ENCODE results near the gene POLR3F. TPM values are rescaled to one million over a fixed set of nuclear protein-coding genes. Genes with fewer than 3 reads are reported as not detected.

The POLR3F gene
- total RNA-seq, 1 donor from 2014 or later, result 8.1 TPM

DNA sequence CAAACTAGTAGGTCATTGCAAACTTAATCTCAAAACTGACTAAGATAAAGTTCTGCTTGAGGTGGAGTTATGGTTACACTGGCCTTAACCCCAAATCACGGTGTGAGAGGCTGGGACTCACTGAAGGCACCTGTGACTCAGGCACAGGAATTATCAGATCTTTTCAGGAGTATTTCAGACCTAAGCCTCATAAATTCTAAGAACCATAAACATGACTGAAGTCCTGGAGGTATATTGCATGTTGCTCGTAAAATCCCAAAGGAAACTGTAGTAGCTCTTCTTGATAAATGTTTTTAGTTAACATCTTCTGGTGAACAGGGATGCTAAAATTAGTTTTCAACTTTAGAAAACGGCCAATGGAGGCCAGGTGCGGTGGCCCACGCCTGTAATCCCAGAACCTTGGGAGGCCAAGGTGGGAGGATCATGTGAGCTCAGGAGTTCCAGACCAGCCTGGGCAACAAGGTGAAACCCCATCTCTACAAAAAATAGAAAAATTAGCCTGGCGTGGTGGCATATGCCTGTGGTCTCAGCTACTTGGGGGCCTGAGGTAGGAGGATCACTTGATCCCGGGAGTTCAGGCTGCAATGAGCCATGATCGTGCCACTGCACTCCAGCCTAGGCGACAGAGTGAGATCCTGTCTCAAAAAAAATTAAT lies 36.9 kb upstream of the POLR3F start:
- no peak overlapping the region for H3K4me3 ChIP-seq
- DNase-seq (ENCODE audit: extremely low spot score in 2 of 2), result no peak
- no peaks in the 10 kb centered on the region for H3K4me1 ChIP-seq
- no peaks in the 10 kb centered on the region for H3K9me3 ChIP-seq
- no peaks in the 10 kb centered on the region for H3K27me3 ChIP-seq
- intact Hi-C loops (cut with DNase I), result no loop called here
- TF ChIP-seq CTCF (IDR thresholded peaks at IDR 0.05), result no peak
- TF ChIP-seq POLR2AphosphoS5 (IDR thresholded peaks at IDR 0.05; ENCODE audit: insufficient read depth in 1 of 2, low read depth in 1 of 2), result no peak
- TF ChIP-seq POLR2A (IDR thresholded peaks at IDR 0.05), result no peak
- no peaks in the 10 kb centered on the region for H3K36me3 ChIP-seq
- H3K27ac ChIP-seq, result no peak overlapping the region

GRCh38 chr20:18431206-18431605 lies 36.0 kb upstream of the POLR3F start:
- no peaks in the 10 kb centered on the region for H3K27me3 ChIP-seq

DNA sequence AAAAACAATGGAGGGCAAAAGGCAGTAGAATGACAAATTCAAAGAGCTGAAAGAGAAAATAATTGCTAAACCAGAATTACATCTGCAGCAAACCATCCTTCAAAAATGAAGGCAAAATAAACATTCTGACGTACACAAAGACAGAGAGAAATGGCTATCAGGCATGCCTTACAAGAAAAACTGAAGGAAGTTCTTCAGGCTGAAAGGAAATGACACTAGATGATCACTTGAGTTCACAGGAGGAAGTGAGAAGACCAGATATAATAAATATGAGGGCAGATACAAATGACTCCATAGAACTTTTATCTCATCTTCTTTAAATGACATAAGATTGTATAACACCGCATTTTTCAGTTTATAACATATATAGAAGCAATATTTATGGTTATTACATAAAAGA lies 30.3 kb upstream of the POLR3F start:
- H3K4me3 ChIP-seq, result no peak overlapping the region
- no peak overlapping the region for H3K27ac ChIP-seq

More at GRCh38 chr20:18431206-18431605, 36.0 kb upstream of the POLR3F start:
- Histone ChIP-seq H3K36me3 (no peaks in the 10 kb centered on the region), H3K9me3 (no peaks in the 10 kb centered on the region), H3K4me1 (no peaks in the 10 kb centered on the region), H3K4me3 (no peak overlapping the region), H3K27ac (no peak overlapping the region)
- TF ChIP-seq POLR2AphosphoS5 (IDR thresholded peaks at IDR 0.05; ENCODE audit: insufficient read depth in 1 of 2, low read depth in 1 of 2), result no peak
- TF ChIP-seq CTCF (IDR thresholded peaks at IDR 0.05), result no peak
- no peak for TF ChIP-seq POLR2A (IDR thresholded peaks at IDR 0.05)
- no peak for DNase-seq (ENCODE audit: extremely low spot score in 2 of 2)
- intact Hi-C loops (cut with DNase I), result no loop called here

GRCh38 chr20:18440403-18440802 lies 26.8 kb upstream of the POLR3F start:
- no peaks in the 10 kb centered on the region for H3K36me3 ChIP-seq
- no peak overlapping the region for H3K27ac ChIP-seq
- no peaks in the 10 kb centered on the region for H3K9me3 ChIP-seq
- H3K4me3 ChIP-seq, result no peak overlapping the region
- TF ChIP-seq POLR2A (IDR thresholded peaks at IDR 0.05), result no peak
- no peak for TF ChIP-seq POLR2AphosphoS5 (IDR thresholded peaks at IDR 0.05; ENCODE audit: insufficient read depth in 1 of 2, low read depth in 1 of 2)
- TF ChIP-seq CTCF (IDR thresholded peaks at IDR 0.05), result no peak
- no peaks in the 10 kb centered on the region for H3K4me1 ChIP-seq
- DNase-seq (ENCODE audit: extremely low spot score in 2 of 2), result no peak
- H3K27me3 ChIP-seq, result no peaks in the 10 kb centered on the region
- intact Hi-C loops (cut with DNase I), result no loop called here

More for the DNA sequence above, 30.3 kb upstream of the POLR3F start:
- Histone ChIP-seq H3K9me3 (no peaks in the 10 kb centered on the region), H3K4me1 (no peaks in the 10 kb centered on the region), H3K27me3 (no peaks in the 10 kb centered on the region), H3K36me3 (no peaks in the 10 kb centered on the region)
- no peak for TF ChIP-seq POLR2AphosphoS5 (IDR thresholded peaks at IDR 0.05; ENCODE audit: insufficient read depth in 1 of 2, low read depth in 1 of 2)
- no peak for TF ChIP-seq CTCF (IDR thresholded peaks at IDR 0.05)
- TF ChIP-seq POLR2A (IDR thresholded peaks at IDR 0.05), result no peak
- intact Hi-C loops (cut with DNase I), result no loop called here
- DNase-seq (ENCODE audit: extremely low spot score in 2 of 2), result no peak

DNA sequence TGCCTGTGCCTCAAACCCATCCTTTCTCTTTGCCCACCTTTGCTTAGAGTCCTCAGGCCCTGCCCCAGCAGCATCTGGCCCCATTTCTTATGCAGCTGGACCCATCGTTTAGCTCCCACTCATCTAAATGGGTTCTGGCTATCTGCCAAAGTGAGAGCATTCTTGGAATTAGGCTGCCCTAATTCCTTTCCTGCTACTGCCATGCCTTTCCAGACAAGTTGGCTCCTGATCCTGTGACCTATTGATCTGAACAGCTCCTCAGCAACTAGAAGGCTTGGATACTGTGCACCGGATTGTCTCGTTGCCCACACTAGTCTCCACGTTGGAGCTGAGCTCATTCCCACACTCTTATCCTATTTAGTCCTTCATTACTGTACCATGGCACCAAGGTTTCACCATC lies 23.3 kb upstream of the POLR3F start:
- intact Hi-C loops (cut with DNase I), result no loop called here
- Histone ChIP-seq H3K27me3 (no peaks in the 10 kb centered on the region), H3K9me3 (no peaks in the 10 kb centered on the region), H3K36me3 (no peaks in the 10 kb centered on the region), H3K4me3 (no peak overlapping the region), H3K4me1 (no peaks in the 10 kb centered on the region), H3K27ac (no peak overlapping the region)
- no peak for DNase-seq (ENCODE audit: extremely low spot score in 2 of 2)
- TF ChIP-seq POLR2A (IDR thresholded peaks at IDR 0.05) (no peak), POLR2AphosphoS5 (IDR thresholded peaks at IDR 0.05; ENCODE audit: insufficient read depth in 1 of 2, low read depth in 1 of 2) (no peak), CTCF (IDR thresholded peaks at IDR 0.05) (no peak)

Data from vagina (tissue), 2 donors.